Activated naive CD4-positive, alpha-beta T cell (primary cell): Measurements from ENCODE around the gene ASPSCR1.

Experiments
- DNase-seq, 4 experiments: peaks; one replicate each; lab custom pipeline; 2025; lab: John Stamatoyannopoulos, UW

ASPSCR1 gene, protein sequence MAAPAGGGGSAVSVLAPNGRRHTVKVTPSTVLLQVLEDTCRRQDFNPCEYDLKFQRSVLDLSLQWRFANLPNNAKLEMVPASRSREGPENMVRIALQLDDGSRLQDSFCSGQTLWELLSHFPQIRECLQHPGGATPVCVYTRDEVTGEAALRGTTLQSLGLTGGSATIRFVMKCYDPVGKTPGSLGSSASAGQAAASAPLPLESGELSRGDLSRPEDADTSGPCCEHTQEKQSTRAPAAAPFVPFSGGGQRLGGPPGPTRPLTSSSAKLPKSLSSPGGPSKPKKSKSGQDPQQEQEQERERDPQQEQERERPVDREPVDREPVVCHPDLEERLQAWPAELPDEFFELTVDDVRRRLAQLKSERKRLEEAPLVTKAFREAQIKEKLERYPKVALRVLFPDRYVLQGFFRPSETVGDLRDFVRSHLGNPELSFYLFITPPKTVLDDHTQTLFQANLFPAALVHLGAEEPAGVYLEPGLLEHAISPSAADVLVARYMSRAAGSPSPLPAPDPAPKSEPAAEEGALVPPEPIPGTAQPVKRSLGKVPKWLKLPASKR

GRCh38 chr17:81977211-81977808 is at the start of gene ASPSCR1:
TSS of gene ASPSCR1 (plus strand) at chr17:81977629. CDS start at chr17:81977647, 18 bp downstream.
- peak; percentile 81 to 89 (median 82) for DNase-seq

GRCh38 chr17:81927653-81928543 is 49.5 kb upstream of the ASPSCR1 start, which contains the start of gene MAFG:
TSS of gene MAFG (minus strand) at chr17:81927735. CDS start at chr17:81923185, 4,550 bp downstream.
- DNase-seq, result peak; percentile 72 to 83 (median 79)

DNA sequence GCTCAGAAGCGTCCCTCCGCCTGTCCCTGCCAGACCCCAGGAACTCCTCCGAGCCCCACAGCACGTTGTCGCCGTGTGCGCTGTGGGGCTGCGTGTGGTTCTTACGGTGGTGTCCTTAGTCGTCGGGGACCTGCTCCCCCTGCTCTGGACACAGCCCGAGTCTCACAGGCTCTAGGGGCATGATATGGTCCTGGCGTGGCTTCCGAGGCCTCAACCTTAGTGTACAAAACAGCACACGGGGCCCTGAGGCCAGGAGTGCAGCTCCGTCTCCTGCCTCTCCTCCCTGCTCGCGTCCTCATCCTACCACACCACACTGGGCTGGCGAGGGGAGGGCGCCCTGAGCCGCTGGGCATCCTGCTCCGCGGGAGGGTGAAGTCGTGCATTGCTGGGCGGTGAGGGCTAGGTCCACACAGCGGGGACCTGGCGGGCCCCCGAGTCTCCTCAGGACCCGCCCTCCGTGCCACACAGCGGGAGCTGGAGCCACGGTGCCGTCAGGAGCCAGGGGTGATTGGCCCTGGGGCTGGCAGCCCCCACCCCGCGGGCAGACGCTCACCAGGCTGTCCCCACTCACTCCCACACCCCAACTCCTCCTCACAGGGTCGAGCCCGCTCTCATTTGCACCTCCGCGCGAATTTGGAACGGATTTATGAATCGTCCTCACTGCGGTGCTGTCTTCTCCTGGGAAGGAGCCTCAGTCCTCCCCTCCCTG is 48.7 kb upstream of the ASPSCR1 start:
- DNase-seq, result no peak

GRCh38 chr17:81929253-81930141 is 47.9 kb upstream of the ASPSCR1 start:
- DNase-seq, result no peak

DNA sequence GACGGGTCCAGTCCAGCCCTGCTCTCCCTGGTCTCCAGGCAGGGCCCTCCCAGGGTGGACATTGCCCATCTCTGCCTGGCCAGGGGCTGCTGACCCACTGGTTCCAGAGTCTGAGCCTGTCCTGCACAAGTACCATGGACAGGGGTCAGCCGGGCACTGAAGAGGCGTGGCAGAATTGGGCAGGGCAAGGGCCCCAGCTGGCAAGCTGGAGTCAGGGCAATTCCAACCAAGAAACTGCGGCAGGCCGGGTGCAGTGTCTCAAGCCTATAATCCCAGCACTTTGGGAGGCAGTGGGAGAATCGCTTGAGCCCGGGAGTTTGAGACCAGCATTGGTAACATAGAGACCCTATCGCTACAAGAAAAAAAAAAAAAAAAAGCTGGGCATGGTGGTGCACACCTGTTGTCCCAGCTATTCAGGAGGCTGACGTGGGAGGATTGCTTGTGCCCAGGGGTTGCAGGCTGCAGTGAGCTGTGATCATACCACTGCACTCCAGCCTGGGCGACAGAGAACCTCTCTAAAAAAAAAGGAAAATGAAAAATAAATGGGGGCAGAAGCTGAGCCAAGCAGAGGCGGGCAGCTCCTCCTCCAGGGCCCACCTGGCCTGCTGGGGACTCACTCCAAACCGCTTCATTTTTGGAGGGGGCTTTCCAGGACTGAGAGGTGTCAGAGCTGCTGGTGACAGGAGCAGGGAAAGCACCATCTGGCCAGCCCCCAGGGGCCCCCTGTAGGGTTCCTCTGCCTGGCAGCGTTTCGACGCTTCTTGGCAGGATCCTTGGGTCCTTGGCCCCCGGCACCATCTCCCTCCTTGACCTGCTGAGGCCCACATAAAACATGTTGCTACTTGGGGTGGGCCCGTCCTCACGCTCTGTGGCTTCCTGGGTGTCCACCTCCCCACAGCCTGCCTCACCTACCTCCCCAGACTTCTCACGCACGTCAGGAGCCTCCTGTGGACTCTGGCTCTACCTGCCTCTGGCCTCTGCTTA is 47.0 kb upstream of the ASPSCR1 start:
- no peak for DNase-seq

DNA sequence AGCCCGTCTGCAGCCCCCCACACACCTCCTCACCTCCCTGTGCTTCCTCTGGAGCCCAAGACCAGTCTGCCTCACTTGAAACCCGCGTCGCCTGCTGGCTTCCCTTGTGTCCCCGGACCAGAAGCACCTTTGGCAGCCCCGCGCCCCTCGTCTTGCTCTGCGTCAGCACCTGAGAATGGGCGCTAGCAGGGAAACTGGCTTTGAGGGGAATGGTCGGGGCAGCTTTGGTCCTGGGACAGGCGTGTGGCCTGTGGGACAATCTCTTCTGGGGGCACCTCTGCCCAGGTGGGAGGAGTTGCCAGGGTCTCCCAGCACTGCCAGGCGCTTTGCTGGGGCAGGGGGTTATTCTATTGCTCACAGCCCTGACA is 46.3 kb upstream of the ASPSCR1 start:
- DNase-seq, result no peak

DNA sequence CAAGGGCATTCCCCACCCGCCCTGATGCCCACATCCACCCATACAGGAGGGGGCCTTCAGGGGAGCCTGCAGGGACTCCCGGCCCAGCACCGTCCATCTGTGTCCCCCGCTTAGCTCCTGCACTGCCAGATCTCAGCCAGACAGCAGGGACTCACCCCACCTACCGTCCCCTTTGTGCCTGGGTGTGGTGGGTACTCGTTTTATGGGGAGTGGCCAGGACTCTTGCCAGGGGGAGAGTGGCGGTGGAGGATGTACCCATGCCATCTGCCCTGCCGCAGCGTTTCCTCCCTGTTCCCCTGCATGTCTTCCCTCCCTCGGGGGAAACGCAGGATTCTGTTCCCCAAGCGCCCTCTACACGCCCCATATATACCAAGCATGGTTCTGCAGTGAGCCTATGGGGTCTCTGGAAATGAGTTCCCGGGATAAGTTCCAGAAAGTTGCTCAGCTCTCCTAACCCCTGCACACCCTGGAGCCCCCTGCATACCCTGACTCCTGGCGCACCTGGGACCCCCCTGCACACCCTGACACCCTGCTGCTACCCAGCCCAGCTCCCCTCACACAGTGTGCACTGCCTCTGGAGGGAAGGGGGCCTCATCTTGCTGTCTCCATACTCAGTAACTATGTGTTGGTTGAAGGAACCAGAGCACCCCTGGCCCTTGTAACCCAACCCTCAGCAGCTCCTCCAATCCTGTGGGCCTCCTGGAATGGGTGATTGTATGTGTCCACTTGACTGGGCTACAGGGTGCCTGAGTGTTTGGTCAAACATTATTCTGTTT is 45.7 kb upstream of the ASPSCR1 start:
- no peak for DNase-seq

- no peak for DNase-seq
These were observed 45.0 kb upstream of the ASPSCR1 start for GRCh38 chr17:81932333-81932983.

DNA sequence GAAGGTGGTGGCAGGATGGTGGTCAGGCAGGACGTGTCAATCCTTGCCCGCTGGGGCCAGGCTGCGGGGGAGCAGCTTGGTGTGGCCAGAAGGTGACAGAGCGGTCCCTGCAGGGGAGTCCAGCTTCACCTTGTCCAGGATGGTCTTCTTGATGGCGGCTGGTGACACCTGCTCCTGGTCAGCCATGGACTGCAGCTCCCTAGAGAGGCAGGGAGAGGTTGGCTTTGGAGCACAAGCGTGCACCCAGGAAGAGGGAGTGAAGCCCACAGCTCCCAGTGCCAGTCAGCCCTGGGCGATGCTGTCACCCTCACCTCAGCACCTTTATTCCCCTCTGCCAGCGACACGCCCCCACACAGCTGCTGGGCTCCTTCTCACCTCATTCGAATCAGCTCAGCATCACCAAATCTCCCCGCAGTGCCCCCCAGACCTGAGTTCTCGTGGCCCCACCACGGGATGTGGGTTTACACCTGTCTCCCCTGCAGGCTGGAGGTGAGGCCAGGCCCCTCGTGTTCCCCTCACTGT is 44.2 kb upstream of the ASPSCR1 start:
- no peak for DNase-seq

GRCh38 chr17:81934098-81934757 is 43.2 kb upstream of the ASPSCR1 start:
- DNase-seq, result no peak

DNA sequence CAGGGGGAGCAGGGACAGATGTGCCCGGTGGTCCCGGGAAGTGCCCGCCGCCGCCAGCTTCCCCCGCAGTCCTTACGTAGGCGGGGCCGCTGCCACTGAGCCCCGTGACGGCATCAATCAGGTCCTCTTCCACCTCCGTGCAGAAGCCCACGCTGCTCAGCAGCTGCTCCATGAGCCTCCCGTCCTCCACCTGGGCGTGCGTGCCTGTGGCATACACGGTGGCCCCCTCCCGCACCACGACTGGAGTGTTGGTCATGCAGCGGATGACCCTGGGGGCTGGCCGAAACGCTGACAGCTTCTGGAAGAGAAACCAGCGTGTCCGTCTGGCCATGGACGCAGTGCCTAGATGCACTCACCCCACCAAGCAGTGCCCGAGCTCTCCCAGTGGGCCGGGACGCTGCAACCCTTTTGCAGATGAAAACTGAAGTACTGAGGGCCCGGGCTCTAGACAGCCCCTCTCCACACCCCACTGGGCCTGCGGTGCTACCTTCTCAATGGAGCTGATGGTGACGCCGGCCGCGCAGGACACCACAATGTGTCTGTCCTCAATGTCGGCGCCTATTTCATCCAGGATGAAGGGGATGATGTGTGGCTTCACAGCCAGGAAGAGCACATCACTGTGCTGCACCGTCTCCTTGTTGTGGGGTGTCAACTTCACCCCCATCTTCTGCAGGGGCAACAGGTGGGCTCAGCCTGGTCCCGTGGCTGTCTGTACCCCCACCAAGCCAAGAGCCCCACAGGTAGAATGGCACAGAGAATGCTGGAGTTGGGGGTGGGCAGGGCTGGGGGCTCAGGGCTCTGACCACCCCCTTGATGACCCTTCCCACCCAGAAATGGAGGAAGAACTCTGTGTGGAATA is 42.4 kb upstream of the ASPSCR1 start:
- DNase-seq, result no peak

- no peak for DNase-seq
These were observed 41.7 kb upstream of the ASPSCR1 start for GRCh38 chr17:81935709-81936084.

- no peak for DNase-seq
These were observed 38.2 kb upstream of the ASPSCR1 start for GRCh38 chr17:81939218-81939617.

GRCh38 chr17:81939881-81940385 is 37.5 kb upstream of the ASPSCR1 start:
- no peak for DNase-seq

GRCh38 chr17:81940538-81941483 is 36.6 kb upstream of the ASPSCR1 start:
- DNase-seq, result no peak
